GM19351 (cell line): Measurements from ENCODE around the gene ARHGEF5.
"Not testable (repeated sequence)": the region's sequence is repeated elsewhere in the genome, so short reads cannot be mapped to it uniquely, and the experiment has no call there.

Source experiments
- ATAC-seq: cut with Tn5 transposase; IDR thresholded peaks from one replicate; pipeline ENCODE4 v1.9.1; 2021; ENCODE audit warnings: mild to moderate bottlenecking, moderate library complexity; ENCODE audit not compliant: unreplicated experiment

The ARHGEF5 gene

GRCh38 chr7:144418931-144419330 is 63.7 kb downstream of the ARHGEF5 start:
- not testable (repeated sequence) for ATAC-seq

GRCh38 chr7:144427539-144427938 is 72.3 kb downstream of the ARHGEF5 start:
- not testable (repeated sequence) for ATAC-seq

- no peak for ATAC-seq
These were observed 73.2 kb downstream of the ARHGEF5 start for GRCh38 chr7:144428431-144428830.
